Measurements from ENCODE around the gene REC8. TPM values are rescaled to one million over a fixed set of nuclear protein-coding genes. Genes with fewer than 3 reads are reported as not detected.
A peak's percentile ranks its signal among the peaks of the same experiment; 100 is the strongest.

Gene REC8
- total RNA-seq, 6 experiments from 2014 or later: 1.6 to 7.4 (median 3.4) TPM

DNA sequence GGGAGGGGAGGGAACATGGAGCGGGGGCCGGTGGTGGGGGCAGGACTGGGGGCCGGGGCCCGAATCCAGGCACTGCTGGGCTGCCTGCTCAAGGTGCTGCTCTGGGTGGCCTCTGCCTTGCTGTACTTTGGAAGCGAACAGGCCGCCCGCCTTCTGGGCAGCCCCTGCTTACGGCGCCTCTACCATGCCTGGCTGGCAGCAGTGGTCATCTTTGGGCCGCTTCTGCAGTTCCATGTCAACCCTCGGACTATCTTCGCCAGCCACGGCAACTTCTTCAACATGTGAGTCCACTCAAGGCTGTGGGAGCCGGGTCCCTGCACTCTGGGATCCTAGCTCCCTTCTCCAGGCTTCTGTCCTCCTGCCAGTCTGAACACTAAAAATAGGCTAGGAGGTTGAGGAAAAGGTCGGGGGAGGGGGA, 40.3 kb upstream of the REC8 start:
- Histone ChIP-seq H3K27me3 (no peaks in the 10 kb centered on the region), H3K4me3 (peak overlapping the region in 1 of 3 donors; percentile 18), H3K9me3 (no peaks in the 10 kb centered on the region), H3K4me1 (peaks cover 0 to 36% (median 15%) of the 10 kb centered on the region in 4 donors), H3K27ac (peak overlapping the region; percentile 61 to 86 (median 81)), H3K36me3 (no peaks in the 10 kb centered on the region)
- DNase-seq: no peak
- intact Hi-C loops (cut with DNase I): no loop called here
- ATAC-seq: peak; percentile 0 to 17 (median 3)
- 39% methylated on average over 5 of the region's 15 CpGs for WGBS (ENCODE audit: insufficient coverage, low coverage, low lambda C conversion rate, missing lambda C conversion rate)
- no peak for TF ChIP-seq POLR2A (IDR thresholded peaks at IDR 0.05)
- TF ChIP-seq, protein P1, sequence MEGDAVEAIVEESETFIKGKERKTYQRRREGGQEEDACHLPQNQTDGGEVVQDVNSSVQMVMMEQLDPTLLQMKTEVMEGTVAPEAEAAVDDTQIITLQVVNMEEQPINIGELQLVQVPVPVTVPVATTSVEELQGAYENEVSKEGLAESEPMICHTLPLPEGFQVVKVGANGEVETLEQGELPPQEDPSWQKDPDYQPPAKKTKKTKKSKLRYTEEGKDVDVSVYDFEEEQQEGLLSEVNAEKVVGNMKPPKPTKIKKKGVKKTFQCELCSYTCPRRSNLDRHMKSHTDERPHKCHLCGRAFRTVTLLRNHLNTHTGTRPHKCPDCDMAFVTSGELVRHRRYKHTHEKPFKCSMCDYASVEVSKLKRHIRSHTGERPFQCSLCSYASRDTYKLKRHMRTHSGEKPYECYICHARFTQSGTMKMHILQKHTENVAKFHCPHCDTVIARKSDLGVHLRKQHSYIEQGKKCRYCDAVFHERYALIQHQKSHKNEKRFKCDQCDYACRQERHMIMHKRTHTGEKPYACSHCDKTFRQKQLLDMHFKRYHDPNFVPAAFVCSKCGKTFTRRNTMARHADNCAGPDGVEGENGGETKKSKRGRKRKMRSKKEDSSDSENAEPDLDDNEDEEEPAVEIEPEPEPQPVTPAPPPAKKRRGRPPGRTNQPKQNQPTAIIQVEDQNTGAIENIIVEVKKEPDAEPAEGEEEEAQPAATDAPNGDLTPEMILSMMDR (IDR thresholded peaks at IDR 0.05): no peak

GRCh38 chr14:24132061-24132685, 39.7 kb upstream of the REC8 start:
- WGBS (ENCODE audit: insufficient coverage, low coverage, low lambda C conversion rate, missing lambda C conversion rate): 44% methylated on average over 15 of the region's 24 CpGs
- intact Hi-C loops (cut with DNase I): no loop called here

GRCh38 chr14:24132976-24133375, 38.9 kb upstream of the REC8 start:
- Histone ChIP-seq H3K27ac (no peak overlapping the region), H3K27me3 (no peaks in the 10 kb centered on the region), H3K36me3 (peaks cover 0 to 3% (median 0%) of the 10 kb centered on the region in 4 donors), H3K4me3 (no peak overlapping the region), H3K4me1 (peaks cover 0 to 48% (median 15%) of the 10 kb centered on the region in 4 donors), H3K9me3 (no peaks in the 10 kb centered on the region)
- DNase-seq (no peak), ATAC-seq (no peak)
- no peak for TF ChIP-seq POLR2A (IDR thresholded peaks at IDR 0.05)
- TF ChIP-seq, protein P1 (IDR thresholded peaks at IDR 0.05): no peak
- WGBS (ENCODE audit: insufficient coverage, low coverage, low lambda C conversion rate, missing lambda C conversion rate): 83% methylated on average over 2 of the region's 2 CpGs
- intact Hi-C loops (cut with DNase I): no loop called here

More at GRCh38 chr14:24132061-24132685, 39.7 kb upstream of the REC8 start:
- Histone ChIP-seq H3K4me3 (peak overlapping the region in 1 of 3 donors; percentile 18), H3K9me3 (no peaks in the 10 kb centered on the region), H3K27me3 (no peaks in the 10 kb centered on the region), H3K4me1 (peaks cover 0 to 42% (median 15%) of the 10 kb centered on the region in 4 donors), H3K36me3 (peaks cover 0 to under 1% (median 0%) of the 10 kb centered on the region in 4 donors), H3K27ac (peak overlapping the region in 1 of 3 donors; percentile 86)
- DNase-seq (peak in 2 of 3 donors; percentile 60 to 81), ATAC-seq (peak in 2 of 4 donors; percentile 6 to 15)
- peak; percentile 25 for TF ChIP-seq POLR2A (IDR thresholded peaks at IDR 0.05)
- TF ChIP-seq, protein P1 (IDR thresholded peaks at IDR 0.05): no peak

- Histone ChIP-seq H3K4me3 (no peak overlapping the region), H3K36me3 (peaks cover 0 to 10% (median 2%) of the 10 kb centered on the region in 4 donors), H3K9me3 (no peaks in the 10 kb centered on the region), H3K4me1 (peaks cover 0 to 49% (median 15%) of the 10 kb centered on the region in 4 donors), H3K27ac (no peak overlapping the region), H3K27me3 (no peaks in the 10 kb centered on the region)
- intact Hi-C loops (cut with DNase I): no loop called here
- TF ChIP-seq, protein P1 (IDR thresholded peaks at IDR 0.05): no peak
- 92% methylated on average over 1 of the region's 1 CpG for WGBS (ENCODE audit: insufficient coverage, low coverage, low lambda C conversion rate, missing lambda C conversion rate)
- DNase-seq (no peak), ATAC-seq (no peak)
Observed at GRCh38 chr14:24133735-24134134, 38.1 kb upstream of the REC8 start.
